RKO (cell line): Measurements from ENCODE around the gene TCTN2.
A peak's percentile ranks its signal among the peaks of the same experiment; 100 is the strongest.

Experiments
- DNase-seq: peaks from one replicate; pipeline ENCODE4 v3.0.0-alpha.2; 2016; ENCODE audit warnings: low spot score

Gene TCTN2

DNA sequence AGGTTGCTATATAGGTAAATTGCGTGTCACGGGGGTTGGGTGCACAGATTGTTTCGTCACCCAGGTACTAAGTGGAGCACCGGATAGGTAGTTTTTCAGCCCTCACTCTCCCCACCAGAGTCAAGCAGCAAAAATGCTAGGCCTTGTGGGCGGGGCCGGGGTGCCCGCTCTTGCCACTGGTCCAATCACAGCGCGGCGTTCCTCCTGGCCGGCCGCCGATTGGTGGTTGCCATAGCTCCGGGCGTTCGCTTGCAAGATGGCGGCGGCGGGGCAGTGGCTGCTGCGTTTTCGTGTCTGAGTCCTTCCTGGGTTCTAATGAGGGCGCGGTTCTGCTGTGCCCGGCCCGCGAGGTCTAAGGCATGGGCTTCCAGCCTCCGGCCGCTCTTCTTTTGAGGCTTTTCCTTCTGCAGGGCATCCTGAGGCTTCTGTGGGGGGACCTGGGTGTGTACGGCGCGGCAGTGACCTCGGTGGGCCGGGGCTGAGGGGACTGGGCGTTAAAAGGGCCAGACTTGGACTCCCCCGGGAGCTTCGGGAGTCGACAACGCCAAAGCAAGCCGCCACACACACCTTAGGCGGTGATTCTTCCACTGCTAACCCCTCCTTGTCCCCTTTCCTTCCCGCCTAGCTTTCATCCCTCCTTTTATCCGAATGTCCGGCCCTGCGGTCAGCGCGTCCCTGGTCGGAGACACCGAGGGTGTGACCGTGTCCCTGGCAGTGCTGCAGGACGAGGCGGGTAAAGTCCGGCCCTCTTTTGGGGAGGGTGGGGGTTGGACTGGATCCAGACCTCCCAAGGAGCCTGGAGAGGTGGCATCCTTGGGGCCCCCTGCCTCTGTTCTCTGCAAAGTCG lies at the start of gene TCTN2:
Gene TCTN2 (plus strand): TSS at position 232 of the 847 bp plus-strand sequence. CDS start 128 bp downstream, at position 360.
- peak; percentile 92 for DNase-seq

DNA sequence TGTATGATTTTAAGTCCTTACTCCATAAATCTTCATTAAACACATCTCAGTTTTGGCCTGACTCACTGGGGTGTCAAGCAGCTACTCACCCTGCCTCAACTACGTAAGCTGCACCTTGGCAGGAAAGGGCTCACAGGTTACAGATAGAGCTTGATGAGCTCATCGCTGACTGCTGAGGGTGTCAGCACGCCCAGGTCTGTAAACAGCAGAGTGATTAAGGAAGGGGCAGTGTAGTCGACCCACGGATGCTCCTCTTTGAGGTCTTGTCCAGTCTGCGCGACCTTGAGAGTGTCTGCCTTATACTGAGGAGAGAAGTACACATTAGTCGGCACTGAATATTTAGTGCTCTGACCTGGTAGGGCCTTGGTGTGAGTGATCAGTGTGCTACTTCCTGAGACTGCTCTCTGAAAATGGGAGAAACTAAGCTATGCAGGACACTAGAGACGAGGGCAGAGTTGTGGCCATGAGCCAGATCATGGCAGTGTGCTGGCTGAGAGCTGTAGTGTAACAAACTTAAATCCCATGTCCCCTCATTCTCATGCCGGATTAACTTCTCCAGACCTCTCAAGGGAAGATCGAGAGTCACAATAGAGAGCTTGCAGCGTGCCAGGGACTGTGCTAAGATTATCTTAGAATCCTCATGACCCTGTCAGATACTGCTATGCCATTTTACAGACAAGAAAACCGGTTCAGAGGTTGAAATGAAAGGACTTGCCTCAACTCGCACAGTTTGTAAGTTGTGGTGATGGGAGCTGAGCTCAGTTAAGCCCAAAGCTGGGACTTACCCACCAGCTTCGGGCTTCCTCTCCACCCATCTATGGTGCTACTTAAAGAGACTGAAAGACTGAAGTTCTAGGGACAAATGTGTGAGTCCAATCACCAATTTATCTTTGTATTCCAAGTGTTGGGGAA lies 49.0 kb upstream of the TCTN2 start:
- peak; percentile 78 for DNase-seq

DNA sequence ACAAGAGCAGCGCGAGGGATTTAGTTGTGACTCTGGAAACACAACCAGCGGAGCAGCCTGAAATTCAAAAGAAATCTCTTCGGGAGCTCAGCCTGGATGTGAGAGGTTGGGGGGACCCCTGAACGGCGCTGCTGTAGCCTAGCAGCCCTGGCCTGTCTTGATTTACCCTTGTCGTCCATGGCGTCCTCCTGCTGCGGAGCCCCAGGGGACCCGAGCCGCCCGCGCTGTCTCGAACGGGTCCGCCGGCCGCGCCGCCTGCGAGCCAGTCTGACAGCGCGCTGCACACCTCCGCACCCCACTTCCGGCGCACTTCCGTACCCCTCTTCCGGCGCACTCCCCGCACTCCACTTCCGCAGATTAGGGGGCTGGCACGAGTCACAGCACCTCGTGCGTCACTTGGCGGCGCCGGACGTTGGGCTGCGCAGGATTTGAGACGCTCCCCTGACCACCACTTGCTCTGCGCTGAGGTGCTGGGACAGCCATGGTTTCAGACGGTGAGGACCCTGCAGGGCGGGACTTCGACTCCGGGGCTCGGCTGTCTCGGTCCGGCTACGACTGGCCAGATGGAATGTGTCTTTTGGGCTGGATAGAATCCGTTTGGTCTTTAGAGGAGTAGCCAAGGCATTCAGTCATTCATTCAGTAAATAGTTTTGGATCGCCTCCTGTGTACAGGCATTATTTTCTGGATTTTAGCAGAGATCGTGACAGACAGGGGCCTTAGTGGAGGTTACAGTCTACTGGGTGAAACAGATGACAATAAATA lies 37.4 kb upstream of the TCTN2 start, which contains the start of the genes EIF2B1 and GTF2H3:
Gene EIF2B1 (minus strand): TSS at position 308 of the 763 bp plus-strand sequence. CDS start 129 bp downstream, at position 179.
Gene GTF2H3 (plus strand): TSS at position 451 of the 763 bp plus-strand sequence. CDS start 31 bp downstream, at position 482.
- DNase-seq = peak; percentile 98

DNA sequence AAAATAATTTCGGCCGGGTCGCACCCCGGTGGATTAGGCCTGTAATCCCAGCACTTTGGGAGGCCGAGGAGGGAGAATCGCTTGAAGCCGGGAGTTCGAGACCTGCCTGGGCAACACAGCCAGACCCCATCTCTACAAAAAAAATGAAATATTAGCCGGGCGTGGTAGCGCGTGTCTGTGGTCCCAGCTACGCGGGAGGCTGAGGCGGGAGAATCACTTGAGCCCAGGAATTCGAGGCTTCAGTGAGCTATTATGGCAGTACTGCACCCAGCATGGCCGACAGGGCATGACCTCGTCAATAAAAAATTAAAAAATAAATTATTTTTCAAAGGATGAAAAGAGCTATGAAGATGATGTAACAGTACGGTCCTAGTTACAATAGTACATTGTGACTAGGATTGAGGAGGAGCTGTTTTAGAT lies 36.8 kb upstream of the TCTN2 start:
- DNase-seq = peak; percentile 19

DNA sequence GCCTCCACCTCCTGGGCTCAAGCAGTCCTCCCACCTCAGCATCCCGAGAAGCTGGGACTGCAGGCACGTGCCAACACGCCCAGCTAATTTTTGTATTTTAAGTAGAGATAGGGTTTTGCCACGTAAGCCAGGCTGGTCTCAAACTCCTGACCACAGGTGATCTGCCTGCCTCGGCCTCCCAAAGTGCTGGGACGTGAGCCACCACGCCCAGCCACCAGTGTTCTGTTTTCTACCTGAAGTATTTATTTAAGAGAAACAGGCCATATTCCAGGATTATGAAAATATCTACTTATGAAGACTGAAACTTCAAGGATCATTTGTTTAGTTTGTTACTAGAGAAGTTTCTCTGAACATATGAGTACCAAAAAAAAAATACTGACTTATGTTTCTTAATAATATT lies 27.0 kb upstream of the TCTN2 start:
- DNase-seq = no peak

DNA sequence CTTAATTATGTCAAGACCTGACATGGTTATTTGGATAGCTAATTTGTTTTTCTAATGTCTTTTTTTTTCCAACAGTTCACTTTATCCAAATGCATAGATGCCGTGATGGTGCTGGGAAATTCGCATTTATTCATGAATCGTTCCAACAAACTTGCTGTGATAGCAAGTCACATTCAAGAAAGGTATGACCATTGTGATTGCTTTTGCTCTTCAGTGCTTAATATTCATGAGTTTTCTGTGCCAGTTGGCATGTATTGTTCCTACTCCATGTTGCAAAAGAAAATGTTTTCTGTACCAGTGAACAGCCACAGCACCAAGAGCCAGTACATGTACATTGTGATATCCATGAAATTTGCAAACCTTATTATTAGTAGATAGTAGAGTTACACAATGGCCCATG lies 25.5 kb upstream of the TCTN2 start:
- DNase-seq = no peak

DNA sequence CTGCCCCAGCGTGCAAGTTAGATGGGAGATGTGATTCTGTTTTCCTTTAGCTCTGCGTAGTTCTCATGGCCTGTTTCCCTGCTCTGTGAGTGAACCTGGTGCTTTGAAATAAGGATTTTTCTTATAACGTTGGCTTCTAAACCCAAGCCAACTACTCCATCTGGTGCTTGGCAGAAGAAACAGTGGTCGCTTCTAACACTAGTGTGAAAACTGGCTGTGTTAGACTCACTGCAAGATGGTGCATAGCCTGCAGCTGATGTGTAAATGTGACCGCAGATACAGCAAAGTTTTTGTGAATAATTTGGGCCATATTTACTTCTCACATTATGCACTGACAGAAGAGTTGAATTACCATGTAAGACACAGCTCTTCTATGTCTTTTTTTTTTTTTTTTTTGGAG lies 25.0 kb upstream of the TCTN2 start:
- no peak for DNase-seq

DNA sequence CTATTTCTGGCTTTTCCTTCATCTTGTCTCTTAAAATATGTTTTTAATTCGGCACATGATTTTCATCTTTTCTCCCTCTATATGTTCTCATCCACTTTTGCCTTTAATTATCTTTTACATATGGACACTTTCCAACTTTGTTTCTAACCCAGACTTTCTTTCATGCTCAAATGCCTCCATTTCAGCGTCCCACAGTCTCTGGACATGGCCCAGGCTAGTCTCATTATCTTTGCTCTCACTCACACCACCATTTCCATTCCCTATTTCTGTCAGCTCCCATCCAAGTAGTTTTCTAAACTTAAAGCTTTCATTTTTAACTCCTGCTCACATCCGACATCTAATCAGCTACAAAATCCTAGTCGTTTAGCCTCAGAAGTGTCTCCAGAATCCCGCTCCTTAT lies 22.5 kb upstream of the TCTN2 start:
- no peak for DNase-seq

DNA sequence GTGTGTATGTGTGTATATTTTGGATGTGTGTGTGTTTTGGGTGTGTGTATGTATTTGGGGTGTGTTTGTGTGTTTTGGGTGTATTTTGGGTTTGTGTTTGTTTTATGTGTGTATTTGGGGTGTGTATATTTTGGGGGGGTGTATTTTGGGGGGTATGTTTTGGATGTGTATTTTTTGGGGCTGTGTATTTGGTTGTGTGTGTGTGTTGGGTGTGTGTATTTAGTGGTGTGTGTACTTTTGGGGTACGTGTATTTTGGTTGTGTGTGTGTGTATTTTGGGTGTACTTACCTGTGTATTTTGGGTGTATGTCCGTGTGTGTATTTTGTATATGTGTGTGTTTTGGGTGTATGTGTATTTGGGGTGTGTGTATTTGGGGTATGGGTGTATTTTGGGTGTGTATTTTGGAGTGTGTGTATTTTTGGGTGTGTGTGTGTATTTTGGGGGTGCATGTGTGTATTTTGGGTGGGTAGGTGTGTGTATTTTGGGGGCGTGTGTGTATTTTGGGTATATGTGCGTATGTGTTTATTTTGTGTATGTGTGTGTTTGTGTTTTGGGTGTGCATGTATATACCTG lies 16.7 kb upstream of the TCTN2 start:
- DNase-seq = no peak

DNA sequence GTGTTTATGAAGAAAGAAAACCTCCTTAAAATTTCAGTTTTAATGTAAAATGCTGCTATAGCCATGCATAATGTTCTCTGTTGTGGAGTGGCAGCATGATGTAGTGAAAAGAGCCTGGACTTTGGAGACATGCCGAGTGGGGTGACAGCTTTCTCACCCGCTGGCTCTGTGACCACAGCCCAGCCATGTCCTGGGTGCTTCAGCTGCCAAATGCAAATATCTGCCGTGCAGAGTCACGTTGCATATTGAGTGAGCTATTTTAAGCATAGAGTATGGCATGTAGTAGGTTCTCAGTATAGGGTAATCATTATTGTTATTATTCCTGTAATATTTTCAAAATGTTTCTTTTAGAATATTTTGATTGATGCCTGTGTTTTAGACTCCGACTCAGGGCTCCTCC lies 15.5 kb upstream of the TCTN2 start:
- DNase-seq = no peak

DNA sequence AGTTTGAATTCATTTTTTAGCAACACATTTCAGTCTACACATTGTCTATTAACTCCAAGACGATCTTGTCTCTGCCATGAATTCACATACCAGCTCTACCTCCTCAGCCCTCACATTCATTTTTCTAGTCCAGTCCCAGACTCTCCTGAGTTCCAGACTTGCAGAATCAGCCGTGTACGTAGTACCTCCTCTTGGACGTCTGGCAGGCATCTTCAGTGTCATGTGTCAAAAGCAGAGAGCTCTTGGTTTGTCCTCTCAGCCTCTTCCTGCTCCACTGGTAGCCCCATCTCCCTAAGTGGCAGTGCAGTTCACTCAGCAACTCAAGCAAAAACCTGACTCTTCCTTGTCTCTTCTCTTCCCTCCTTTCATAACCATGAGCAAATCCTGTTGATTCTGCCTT lies 14.5 kb upstream of the TCTN2 start:
- no peak for DNase-seq

DNA sequence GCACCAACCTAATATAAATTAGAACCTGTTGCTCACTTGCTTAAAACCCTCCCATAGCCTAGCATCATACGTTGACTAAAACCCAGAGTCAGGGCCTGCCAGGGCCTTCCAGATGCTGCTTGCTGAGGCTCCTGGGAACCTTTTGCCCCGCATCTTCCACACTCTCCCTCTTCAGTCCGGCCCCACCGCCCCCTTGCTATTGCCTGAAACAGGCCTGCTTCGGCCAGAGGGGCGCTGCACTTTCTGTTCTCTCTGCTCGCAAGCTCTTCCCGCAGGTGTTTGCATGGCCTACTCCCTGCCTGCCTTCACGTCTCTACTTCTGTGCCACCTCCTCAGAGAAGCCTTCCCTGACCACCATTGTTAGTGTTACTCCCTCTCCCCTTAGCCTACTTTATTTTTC lies 13.7 kb upstream of the TCTN2 start:
- DNase-seq = no peak

DNA sequence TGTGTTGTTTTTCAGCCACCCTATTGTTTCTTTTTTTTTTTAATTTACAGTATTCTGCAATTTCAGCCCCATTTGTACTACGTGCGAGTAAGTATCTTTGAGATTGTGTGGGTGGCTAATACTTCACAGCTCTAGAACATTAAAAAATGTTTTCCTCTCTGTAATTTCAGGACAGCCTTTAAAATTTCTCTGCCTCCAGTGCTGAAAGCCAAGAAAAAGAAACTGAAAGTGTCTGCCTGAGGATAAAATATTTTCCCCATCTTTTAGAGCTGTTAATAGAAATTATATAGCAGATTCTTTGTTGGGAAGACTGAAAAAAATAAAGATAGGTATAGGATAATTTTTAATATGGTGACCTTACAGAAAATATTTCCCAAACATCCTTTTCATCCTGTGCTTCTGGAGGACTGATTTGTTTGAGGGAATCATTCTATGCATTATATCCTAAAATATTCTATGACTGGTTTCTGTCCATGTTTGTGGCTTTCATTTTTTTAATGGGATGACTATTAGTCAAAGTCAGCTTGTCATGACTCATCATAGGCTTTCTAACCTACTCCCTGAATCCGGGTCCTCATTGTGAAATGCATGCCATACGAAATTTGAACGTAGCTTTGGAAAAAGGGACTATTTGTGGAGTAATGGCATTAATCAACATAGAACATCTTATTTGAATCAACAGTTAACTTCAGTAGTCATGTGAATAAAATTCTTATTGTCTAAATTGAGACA lies 10.8 kb upstream of the TCTN2 start:
- peak; percentile 86 for DNase-seq

DNA sequence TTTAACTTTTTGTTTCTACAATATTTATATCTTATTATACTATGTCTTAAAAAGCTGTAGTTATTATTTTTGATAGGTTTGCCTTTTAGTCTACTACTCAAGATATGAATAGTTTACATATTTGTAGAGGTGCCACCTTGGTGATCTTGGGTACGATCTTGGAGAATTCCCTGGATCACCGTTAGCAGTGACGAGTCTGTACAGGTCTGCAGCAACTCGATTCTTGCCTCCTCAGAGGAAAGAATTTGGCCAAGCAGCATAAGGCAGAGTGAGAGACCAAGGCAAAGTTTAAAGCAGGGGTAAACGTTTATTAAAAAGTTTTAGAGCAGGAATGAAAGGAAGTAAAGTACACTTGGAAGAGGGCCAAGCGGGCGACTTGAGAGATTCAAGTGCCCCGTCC lies 3.1 kb upstream of the TCTN2 start:
- DNase-seq = no peak

DNA sequence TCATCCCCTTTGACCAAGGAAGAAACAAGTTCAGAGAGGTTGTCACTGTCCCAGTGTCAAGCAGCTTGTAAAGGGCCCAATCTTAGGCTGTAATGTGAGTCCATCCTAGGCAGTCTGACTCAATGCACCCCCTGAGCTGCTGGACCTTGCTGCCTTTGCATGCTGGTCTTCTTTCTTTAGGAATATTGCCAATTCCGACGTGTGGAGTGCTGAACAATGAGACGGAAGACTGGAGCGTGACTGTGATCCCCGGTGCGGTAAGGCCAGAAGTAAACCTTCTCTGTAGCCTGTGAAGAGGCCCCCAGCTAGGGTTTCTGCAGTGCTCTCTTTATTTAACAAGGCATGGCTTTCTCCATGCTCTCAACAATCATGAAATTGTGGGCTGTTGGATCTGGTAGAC lies 963 bp downstream of the TCTN2 start:
- peak; percentile 35 for DNase-seq

DNA sequence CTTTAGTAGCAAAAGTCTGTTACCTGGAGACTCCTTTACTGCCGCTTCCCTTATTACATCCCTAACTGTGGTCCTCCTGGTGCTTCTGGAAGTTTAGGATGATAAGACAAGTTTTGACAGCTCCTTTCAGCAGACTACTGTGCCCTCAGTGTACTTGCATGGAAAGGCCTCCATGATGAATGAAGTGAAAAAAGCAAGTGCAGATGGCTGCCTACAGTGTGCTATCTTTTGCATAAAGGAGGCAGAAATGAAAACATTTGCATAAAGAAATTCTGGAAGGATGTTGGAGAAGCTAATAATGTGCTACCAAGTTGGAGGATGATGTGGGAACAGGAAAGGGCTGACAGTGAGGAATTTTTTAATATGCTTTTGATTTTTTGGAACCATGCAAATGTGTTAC lies 4.5 kb downstream of the TCTN2 start:
- no peak for DNase-seq

DNA sequence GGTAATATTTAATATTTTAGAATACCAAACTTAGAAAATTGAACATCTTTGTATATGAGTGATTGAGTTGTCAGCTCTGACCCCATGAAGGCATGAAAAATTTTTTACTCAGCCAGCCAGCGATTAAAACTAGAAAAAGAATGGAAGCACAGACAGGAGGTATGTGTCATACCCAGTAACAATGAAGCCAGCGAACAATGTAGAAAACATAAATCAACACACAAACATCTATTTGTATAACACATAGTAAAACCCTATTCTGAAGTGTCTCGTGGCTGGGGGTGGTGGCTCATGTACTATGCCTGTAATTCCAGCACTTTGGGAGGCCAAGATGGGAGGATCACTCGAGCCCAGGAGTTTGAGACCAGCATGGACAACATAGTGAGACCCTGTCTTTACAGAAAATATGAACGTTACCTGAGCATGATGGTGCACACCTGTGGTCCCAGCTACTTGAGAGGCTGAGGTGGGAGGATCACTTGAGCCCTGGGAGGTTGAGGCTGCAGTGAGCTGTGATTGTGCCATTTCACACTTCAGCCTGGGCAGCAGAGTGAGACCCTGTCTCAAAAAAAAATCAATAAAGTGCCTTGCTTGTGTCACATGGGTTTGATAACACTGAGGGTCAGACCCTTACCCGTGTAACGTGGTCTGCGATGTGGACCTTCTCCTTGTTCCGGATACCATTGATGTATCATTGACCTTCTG lies 5.9 kb downstream of the TCTN2 start:
- DNase-seq = no peak

DNA sequence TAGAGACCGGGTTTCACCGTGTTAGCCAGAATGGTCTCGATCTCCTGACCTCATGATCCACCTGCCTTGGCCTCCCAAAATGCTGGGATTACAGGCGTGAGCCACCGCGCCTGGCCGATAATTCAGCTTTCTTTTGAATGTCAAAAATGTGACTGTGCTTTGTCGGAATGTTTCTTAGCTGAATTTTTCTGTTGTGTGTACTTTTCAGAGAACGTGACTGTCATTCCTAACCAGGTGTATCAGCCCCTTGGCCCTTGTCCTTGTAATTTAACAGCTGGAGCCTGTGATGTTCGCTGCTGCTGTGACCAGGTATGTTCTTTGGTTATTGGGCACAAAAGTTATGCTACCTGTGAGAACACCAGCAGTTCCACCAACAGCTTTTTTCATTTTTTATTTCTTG lies 8.1 kb downstream of the TCTN2 start:
- DNase-seq = no peak

DNA sequence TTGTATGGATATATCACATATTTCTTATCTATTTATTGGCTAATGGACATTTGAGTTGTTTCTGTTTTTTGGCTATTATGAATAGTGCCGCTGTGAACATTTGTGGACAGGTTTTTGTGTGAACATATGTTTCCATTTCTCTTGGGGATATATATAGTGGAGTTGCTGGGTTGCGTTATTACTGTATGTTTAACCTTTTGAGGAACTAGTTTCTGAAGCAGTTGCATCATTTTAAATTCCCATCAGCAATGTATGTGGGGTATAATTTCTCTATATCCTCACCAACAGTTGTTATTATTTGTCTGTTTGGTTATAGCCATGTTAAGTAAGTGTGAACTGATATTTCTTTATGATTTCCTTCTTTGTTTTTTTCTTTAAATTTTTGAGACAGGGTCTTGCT lies 10.7 kb downstream of the TCTN2 start:
- DNase-seq = no peak

DNA sequence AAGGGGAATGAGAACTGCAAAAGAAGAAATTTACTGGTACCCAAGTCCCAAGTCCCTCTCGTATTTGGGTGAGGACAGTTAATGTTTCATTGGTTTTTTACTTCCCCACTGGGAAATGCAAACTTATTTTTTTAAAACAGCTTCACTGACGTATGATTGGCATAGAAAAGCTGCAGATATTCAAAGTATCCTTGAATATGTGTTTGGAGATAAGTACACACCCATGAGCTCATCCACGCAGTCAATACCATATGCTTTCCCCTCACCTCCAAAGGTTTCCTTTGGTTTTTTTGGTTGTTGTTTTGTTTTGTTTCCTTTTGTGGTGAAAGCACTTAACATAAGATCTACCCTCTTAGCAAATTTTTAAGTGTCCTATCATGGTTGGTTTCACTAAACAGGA lies 13.1 kb downstream of the TCTN2 start:
- DNase-seq = no peak
